Ascending aorta (tissue), 2 donors: ENCODE results near the gene VSTM2B. TPM values are rescaled to one million over a fixed set of nuclear protein-coding genes. Genes with fewer than 3 reads are reported as not detected.

Experiments used
- DNase-seq, 2 donors: peaks; one replicate each; pipeline ENCODE4 v3.0.0-alpha.2; 2019; ENCODE audit warnings: low spot score in 2 of 2
- H3K27ac ChIP-seq, 2 donors: fragments of 200-600 bp; sonication (generic); one replicate each; pipeline ENCODE4 v1.5.1; 2016 to 2017; ENCODE audit warnings: mild to moderate bottlenecking in 1 of 2
- H3K27me3 ChIP-seq: fragments of 200-600 bp; sonication (generic); one replicate; pipeline ENCODE4 v1.5.1; 2017
- H3K36me3 ChIP-seq, 2 donors: fragments of 200-600 bp; sonication (generic); one replicate each; pipeline ENCODE4 v1.5.1; 2016
- H3K4me1 ChIP-seq, 2 donors: fragments of 200-600 bp; sonication (generic); one replicate each; pipeline ENCODE4 v1.5.1; 2016 to 2017; ENCODE audit warnings: mild to moderate bottlenecking in 1 of 2
- H3K4me3 ChIP-seq, 2 donors: fragments of 200-600 bp; sonication (generic); one replicate each; pipeline ENCODE4 v1.5.1; 2016 to 2017; ENCODE audit warnings: mild to moderate bottlenecking in 1 of 2
- H3K9me3 ChIP-seq, 2 donors: fragments of 200-600 bp; sonication (generic); one replicate each; pipeline ENCODE4 v1.5.1; 2016
- CTCF ChIP-seq, 3 experiments: fragments of 200-600 bp in 2 of 3; fragments of 450-650 bp in 1 of 3; sonication (generic) in 2 of 3; IDR thresholded peaks; one replicate each; pipeline ENCODE4 v1.5.1; 2016 to 2019; ENCODE audit warnings: antibody characterized with exemption in 3 of 3, mild to moderate bottlenecking in 1 of 3, moderate library complexity in 1 of 3
- intact Hi-C: fragments of 100-400 bp; cut with DNase I; formaldehyde crosslinking; loops from one replicate; pipeline ENCODE4 v1.15.1; 2023
- total RNA-seq: library from RNA; depleted of rRNA; stranded (reverse); fragments of >200 nt; gene quantifications from one replicate; pipeline ENCODE4 v1.1.0, GENCODE V29; 2016

Gene VSTM2B
- total RNA-seq, 1 donor from 2014 or later: not detected

DNA sequence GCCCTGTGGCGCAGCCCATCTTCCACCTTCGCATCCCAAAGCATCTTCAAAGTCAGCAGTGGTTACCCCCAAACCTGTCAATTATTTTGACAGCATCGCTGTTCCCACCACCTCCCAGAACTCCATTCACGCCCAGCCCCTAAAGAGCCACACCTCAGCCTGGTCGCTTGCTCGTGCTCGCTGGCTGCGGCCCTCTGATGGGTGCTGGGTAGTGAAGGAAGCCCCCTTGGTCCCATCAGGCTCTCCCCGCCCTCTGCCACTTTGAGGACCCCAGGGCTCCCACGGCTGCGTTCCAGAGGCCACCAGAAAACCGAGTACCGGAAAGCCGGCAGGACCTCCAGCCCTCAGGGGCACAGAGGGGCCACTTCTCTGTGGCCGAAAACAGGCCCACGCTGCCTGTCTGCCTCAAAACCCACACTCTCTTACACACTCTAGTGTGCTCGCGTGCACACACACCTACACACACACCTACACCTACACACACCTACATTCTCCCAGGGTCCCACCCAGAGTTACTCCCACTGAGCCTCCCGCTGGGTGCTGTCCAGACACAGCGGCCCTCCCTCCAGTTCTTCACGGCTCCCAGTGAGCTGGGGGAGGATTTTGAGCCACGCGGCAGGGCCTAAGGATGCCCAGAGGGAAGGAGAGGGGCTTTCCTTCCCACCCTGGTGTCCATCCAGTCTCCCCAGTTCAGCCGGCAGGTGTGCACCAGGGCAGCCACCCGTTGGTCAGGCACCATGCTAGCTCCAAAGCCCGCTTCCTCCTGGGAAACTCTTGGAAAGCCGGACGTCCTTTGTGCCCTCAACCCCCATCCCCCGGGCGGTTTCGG lies 1.9 kb downstream of the VSTM2B start:
- Histone ChIP-seq H3K36me3 (no peaks in the 10 kb centered on the region), H3K27me3 (peaks cover 41% of the 10 kb centered on the region), H3K4me1 (peaks cover 3 to 6% of the 10 kb centered on the region in 2 donors), H3K9me3 (no peaks in the 10 kb centered on the region), H3K4me3 (peak overlapping the region; percentile 30 to 51), H3K27ac (no peak overlapping the region)
- no peak for DNase-seq
- no peak for TF ChIP-seq CTCF (IDR thresholded peaks at IDR 0.05)
- intact Hi-C loops: no loop called here

- H3K27me3 ChIP-seq: peaks cover 41% of the 10 kb centered on the region
- intact Hi-C loops: no loop called here
Measured at GRCh38 chr19:29528350-29528945, 2.7 kb downstream of the VSTM2B start.

DNA sequence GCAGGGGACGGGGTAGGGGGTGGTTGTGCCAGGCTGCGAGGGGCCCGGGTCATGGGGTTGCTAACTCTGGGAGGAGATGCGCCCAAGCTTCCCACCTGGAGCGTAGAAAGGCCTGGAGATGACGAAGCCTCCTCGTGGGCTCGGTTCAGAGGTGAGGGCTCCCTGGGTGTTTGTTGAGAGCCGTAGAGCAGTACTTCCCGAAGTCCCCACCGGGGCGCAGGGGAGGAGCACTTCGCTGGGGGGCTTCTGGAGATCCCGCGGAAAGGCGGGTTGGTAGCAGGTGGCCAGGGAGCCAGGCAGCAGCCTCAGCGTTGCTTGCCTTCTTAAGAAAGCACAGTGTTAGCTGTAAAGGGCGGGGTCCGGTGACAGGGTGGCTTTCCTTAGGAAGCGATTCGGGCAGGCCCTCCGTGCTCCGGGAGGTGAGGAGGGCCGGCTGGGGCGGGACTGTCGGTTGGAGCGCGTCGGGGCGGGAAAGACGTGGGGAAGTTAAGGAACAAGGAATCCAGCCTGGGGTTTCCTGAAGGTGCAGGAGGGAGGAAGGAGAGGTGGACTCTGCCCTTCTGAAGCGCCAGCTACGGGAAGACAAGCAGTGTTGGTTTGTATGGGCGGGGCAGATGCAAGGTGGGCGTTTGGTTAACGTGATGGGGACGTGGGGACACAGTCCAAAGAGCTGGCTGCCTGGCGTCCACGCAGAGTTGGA lies 3.3 kb downstream of the VSTM2B start:
- peaks cover 3 to 6% of the 10 kb centered on the region in 2 donors for H3K4me1 ChIP-seq
- TF ChIP-seq CTCF (IDR thresholded peaks at IDR 0.05): no peak
- no peaks in the 10 kb centered on the region for H3K36me3 ChIP-seq
- no peaks in the 10 kb centered on the region for H3K9me3 ChIP-seq
- intact Hi-C loops: no loop called here
- no peak overlapping the region for H3K27ac ChIP-seq
- peak overlapping the region in 1 of 2 donors; percentile 45 for H3K4me3 ChIP-seq
- no peak for DNase-seq
- H3K27me3 ChIP-seq: peaks cover 41% of the 10 kb centered on the region

More at GRCh38 chr19:29528350-29528945, 2.7 kb downstream of the VSTM2B start:
- Histone ChIP-seq H3K9me3 (no peaks in the 10 kb centered on the region), H3K27ac (no peak overlapping the region), H3K36me3 (no peaks in the 10 kb centered on the region), H3K4me1 (peaks cover 3 to 6% of the 10 kb centered on the region in 2 donors), H3K4me3 (peak overlapping the region; percentile 30 to 45)
- DNase-seq: no peak
- TF ChIP-seq CTCF (IDR thresholded peaks at IDR 0.05): peak in 2 of 3 experiments; percentile 38 to 62

- Histone ChIP-seq H3K27ac (no peak overlapping the region), H3K27me3 (peaks cover 38% of the 10 kb centered on the region), H3K4me3 (no peak overlapping the region), H3K4me1 (peaks cover 3 to 6% of the 10 kb centered on the region in 2 donors), H3K36me3 (no peaks in the 10 kb centered on the region), H3K9me3 (no peaks in the 10 kb centered on the region)
- intact Hi-C loops: no loop called here
- DNase-seq: no peak
- no peak for TF ChIP-seq CTCF (IDR thresholded peaks at IDR 0.05)
Measured at GRCh38 chr19:29529646-29530539, 4.1 kb downstream of the VSTM2B start.
